IMR-90 (cell line): Measurements from ENCODE around the gene FOXN3. TPM values are rescaled to one million over a fixed set of nuclear protein-coding genes. Genes with fewer than 3 reads are reported as not detected.

Experiments used
- ATAC-seq: fragments of 200-7000 bp; cut with Tn5 transposase; 2 replicates; pipeline ENCODE4 v1.9.1; 2020; ENCODE audit warnings: low read depth, mild to moderate bottlenecking, moderate library complexity
- BruUV-seq: library from RNA; stranded (reverse); fragments of 400-500 nt; replicated peaks from 2 replicates; lab custom pipeline; 2021; lab: Mats Ljungman, UMichigan
- CTCF ChIA-PET: fragments of 300-600 bp; formaldehyde crosslinking; extraction: SDS; loops from one replicate; lab custom pipeline; 2021; ENCODE audit warnings: antibody characterized with exemption; lab: Yijun Ruan, JAX
- POLR2A ChIA-PET: fragments of 300-600 bp; sonication (Branson Sonifier 250); formaldehyde crosslinking; loops from one replicate; lab custom pipeline; 2022; ENCODE audit warnings: antibody characterized with exemption; ENCODE audit not compliant: unreplicated experiment; lab: Charles Lee
- DNase-seq: peaks from one replicate; pipeline ENCODE4 v3.0.0; 2013
- H2AFZ ChIP-seq: replicated peaks from 2 replicates; pipeline ENCODE3; 2013; ENCODE audit warnings: low read length, mild to moderate bottlenecking; ENCODE audit not compliant: poor library complexity
- H2AK5ac ChIP-seq: 2 replicates; pipeline ENCODE4 v1.6.1; 2013; ENCODE audit warnings: low read depth, low read length, inconsistent platforms
- H2AK9ac ChIP-seq: replicated peaks from 2 replicates; pipeline ENCODE3; 2013; ENCODE audit warnings: mild to moderate bottlenecking, low read depth, low read length, moderate library complexity; ENCODE audit not compliant: poor library complexity
- H2BK120ac ChIP-seq: 2 replicates; pipeline ENCODE4 v1.6.1; 2013; ENCODE audit warnings: low read depth, low read length, inconsistent platforms
- H2BK15ac ChIP-seq: 3 replicates; pipeline ENCODE4 v1.6.1; 2013; ENCODE audit warnings: low read depth, low read length, inconsistent platforms
- H2BK20ac ChIP-seq: 2 replicates; pipeline ENCODE4 v1.6.1; 2013; ENCODE audit warnings: low read depth, mild to moderate bottlenecking, inconsistent platforms, low read length, moderate library complexity
- H2BK5ac ChIP-seq: 2 replicates; pipeline ENCODE4 v1.6.1; 2013; ENCODE audit warnings: mild to moderate bottlenecking, low read depth, low read length, inconsistent platforms; ENCODE audit not compliant: poor library complexity, severe bottlenecking
- H3K14ac ChIP-seq: replicated peaks from 2 replicates; pipeline ENCODE4 v1.6.1; 2013; ENCODE audit warnings: low read depth, low read length, inconsistent platforms
- H3K18ac ChIP-seq: 2 replicates; pipeline ENCODE4 v1.6.1; 2013; ENCODE audit warnings: low read depth, low read length, control low read depth
- H3K23ac ChIP-seq: 2 replicates; pipeline ENCODE4 v1.6.1; 2013; ENCODE audit warnings: low read depth, low read length, inconsistent platforms
- H3K27ac ChIP-seq: 2 replicates; pipeline ENCODE4 v1.5.1; 2013; ENCODE audit warnings: mild to moderate bottlenecking, control low read depth, low read length; ENCODE audit not compliant: insufficient read depth
- H3K27me3 ChIP-seq: 2 replicates; pipeline ENCODE4 v1.6.1; 2013; ENCODE audit warnings: low read length; ENCODE audit not compliant: control insufficient read depth, insufficient read depth
- H3K36me3 ChIP-seq: 2 replicates; pipeline ENCODE4 v1.6.1; 2013; ENCODE audit warnings: low read length, mixed read lengths; ENCODE audit not compliant: control insufficient read depth, insufficient read depth
- H3K4ac ChIP-seq: 2 replicates; pipeline ENCODE4 v1.6.1; 2013; ENCODE audit warnings: low read depth, low read length, inconsistent platforms
- H3K4me1 ChIP-seq: 2 replicates; pipeline ENCODE4 v1.6.1; 2013; ENCODE audit warnings: low read length, mixed read lengths; ENCODE audit not compliant: control insufficient read depth, insufficient read depth
- H3K4me2 ChIP-seq: 2 replicates; pipeline ENCODE4 v1.6.1; 2013; ENCODE audit warnings: low read depth, mild to moderate bottlenecking, control low read depth, low read length, moderate library complexity
- H3K4me3 ChIP-seq: 2 replicates; pipeline ENCODE4 v1.5.1; 2013; ENCODE audit warnings: low read depth, mild to moderate bottlenecking, control low read depth, low read length, moderate library complexity; ENCODE audit not compliant: insufficient read depth
- H3K56ac ChIP-seq: 2 replicates; pipeline ENCODE4 v1.6.1; 2013; ENCODE audit warnings: low read length, inconsistent platforms; ENCODE audit not compliant: insufficient read depth; ENCODE audit errors: extremely low read depth
- H3K79me1 ChIP-seq, 2 experiments: 2 replicates each; pipeline ENCODE4 v1.6.1; 2013; ENCODE audit warnings: low read length in 2 of 2, inconsistent platforms in 1 of 2, low read depth in 1 of 2
- H3K9ac ChIP-seq: 2 replicates; pipeline ENCODE4 v1.6.1; 2013; ENCODE audit warnings: low read depth, low read length, control low read depth
- H3K9me1 ChIP-seq: 2 replicates; pipeline ENCODE4 v1.6.1; 2013; ENCODE audit warnings: low read length, inconsistent platforms; ENCODE audit not compliant: insufficient read depth
- H3K9me3 ChIP-seq: 2 replicates; pipeline ENCODE4 v1.6.1; 2013; ENCODE audit warnings: low read length; ENCODE audit not compliant: control insufficient read depth, insufficient read depth
- H4K20me1 ChIP-seq: 2 replicates; pipeline ENCODE4 v1.6.1; 2013; ENCODE audit warnings: low read length, inconsistent platforms; ENCODE audit not compliant: insufficient read depth
- H4K5ac ChIP-seq: 2 replicates; pipeline ENCODE4 v1.6.1; 2013; ENCODE audit warnings: mild to moderate bottlenecking, low read depth, low read length, control low read depth
- H4K8ac ChIP-seq, 2 experiments: 2 replicates each; pipeline ENCODE4 v1.6.1; 2013; ENCODE audit warnings: low read depth in 2 of 2, low read length in 2 of 2, control low read depth in 1 of 2, inconsistent platforms in 1 of 2
- H4K91ac ChIP-seq: 2 replicates; pipeline ENCODE4 v1.6.1; 2013; ENCODE audit warnings: low read depth, low read length, inconsistent platforms; ENCODE audit not compliant: insufficient read depth
- BHLHE40 ChIP-seq: fragments of 150-350 bp; IDR thresholded peaks from 2 replicates; pipeline ENCODE4 v1.6.1; 2016; ENCODE audit warnings: mild to moderate bottlenecking, low read depth, low read length
- CEBPB ChIP-seq: IDR thresholded peaks from 2 replicates; pipeline ENCODE4 v1.6.1; 2012; ENCODE audit warnings: low read depth, low read length, improper control_type of control experiment
- CHD1 ChIP-seq: IDR thresholded peaks from 2 replicates; pipeline ENCODE4 v1.6.1; 2012; ENCODE audit warnings: low read depth, low read length, improper control_type of control experiment
- CTCF ChIP-seq: conservative IDR thresholded peaks from 2 replicates; pipeline ENCODE4 v1.5.1; 2012; ENCODE audit warnings: mild to moderate bottlenecking, low read depth, low read length, improper control_type of control experiment
- MAFK ChIP-seq: IDR thresholded peaks from 2 replicates; pipeline ENCODE4 v1.6.1; 2012; ENCODE audit warnings: low read depth, low read length, improper control_type of control experiment
- MAZ ChIP-seq: IDR thresholded peaks from 2 replicates; pipeline ENCODE4 v1.6.1; 2012; ENCODE audit warnings: low read depth, mild to moderate bottlenecking, low read length, improper control_type of control experiment, moderate library complexity, borderline replicate concordance
- MXI1 ChIP-seq: IDR thresholded peaks from 2 replicates; pipeline ENCODE4 v1.6.1; 2012; ENCODE audit warnings: low read depth, mild to moderate bottlenecking, low read length, moderate library complexity, borderline replicate concordance
- NFE2L2 ChIP-seq: fragments of 150-350 bp; IDR thresholded peaks from 2 replicates; pipeline ENCODE4 v1.6.1; 2016; ENCODE audit warnings: low read depth, mild to moderate bottlenecking, low read length
- POLR2A ChIP-seq: IDR thresholded peaks from 2 replicates; pipeline ENCODE4 v1.6.1; 2012; ENCODE audit warnings: mild to moderate bottlenecking, low read depth, low read length
- RCOR1 ChIP-seq: IDR thresholded peaks from 2 replicates; pipeline ENCODE4 v1.6.1; 2012; ENCODE audit warnings: mild to moderate bottlenecking, low read length, improper control_type of control experiment; ENCODE audit not compliant: insufficient replicate concordance
- RFX5 ChIP-seq: IDR thresholded peaks from 2 replicates; pipeline ENCODE4 v1.8.0; 2012; ENCODE audit warnings: low read depth, mild to moderate bottlenecking, low read length, moderate library complexity
- SMC3 ChIP-seq: fragments of 150-350 bp; IDR thresholded peaks from 2 replicates; pipeline ENCODE4 v1.6.1; 2016; ENCODE audit warnings: low read depth, mild to moderate bottlenecking, antibody characterized with exemption, low read length, moderate library complexity
- USF2 ChIP-seq: fragments of 150-350 bp; IDR thresholded peaks from 2 replicates; pipeline ENCODE4 v1.6.1; 2017; ENCODE audit warnings: mild to moderate bottlenecking, antibody characterized with exemption, low read length, low read depth
- WGBS, 2 experiments: methylation state at CpG; one replicate each; pipeline versions ENCODE4 v1.1.5 to v1.1.7; 2013; ENCODE audit warnings: missing lambda C conversion rate in 2 of 2; ENCODE audit not compliant: insufficient read length in 1 of 2; ENCODE audit errors: extremely low coverage in 2 of 2; 5-methylcytosine and 5-hydroxymethylcytosine counted together
- dilution Hi-C: fragments of 300-500 bp; cut with HindIII; formaldehyde crosslinking; loops from one replicate; pipeline ENCODE4 v1.14.3; 2018; ENCODE audit warnings: low sequenced_read_pairs; ENCODE audit not compliant: unreplicated experiment
- in situ Hi-C: fragments of 300-500 bp; cut with MboI; formaldehyde crosslinking; loops from 3 replicates; pipeline ENCODE4 v1.14.3; 2019; ENCODE audit warnings: low sequenced_read_pairs, inconsistent platforms, mixed read lengths
- intact Hi-C: fragments of 100-400 bp; cut with micrococcal nuclease; formaldehyde crosslinking; loops from 2 replicates; pipeline ENCODE4 v1.10.0; 2022
- polyA plus RNA-seq, 3 experiments: library from polyadenylated mRNA; depleted of rRNA; stranded (reverse); fragments of >200 nt; gene quantifications; 2 replicates each; pipeline ENCODE4 v1.2.3, GENCODE V29; 2012; ENCODE audit warnings: low replicate concordance in 1 of 3
- total RNA-seq: library from RNA; depleted of rRNA; stranded (reverse); fragments of >200 nt; gene quantifications from 2 replicates; pipeline ENCODE4 v1.2.3, GENCODE V29; 2012

The FOXN3 gene
- total and polyA plus RNA-seq, 2 of the 4 experiments (the other 2 are of a cell fraction): 22.6 to 33.7 TPM

- no peak overlapping the region for H2AFZ ChIP-seq
- no peaks in the 10 kb centered on the region for H3K9me3 ChIP-seq
- no peak overlapping the region for H2BK20ac ChIP-seq
- H3K36me3 ChIP-seq: peaks cover 29% of the 10 kb centered on the region
- dilution Hi-C loops (no loop called here), intact Hi-C loops (no loop called here), in situ Hi-C loops (no loop called here)
- no peak overlapping the region for H2BK5ac ChIP-seq
- 95% methylated on average over 3 of the region's 5 CpGs; no CpG with 5 or more reads in 1 of the 2 experiments for WGBS, 2 experiments
- no peak overlapping the region for H3K56ac ChIP-seq
- ChIA-PET CTCF (no interaction called here), POLR2A (no interaction called here)
- H3K9me1 ChIP-seq: peaks cover 21% of the 10 kb centered on the region; the same call in 1 of the 2 replicates
- no peak overlapping the region for H3K4me2 ChIP-seq
- DNase-seq (no peak), ATAC-seq (no peak)
- H4K91ac ChIP-seq: no peak overlapping the region
- H3K14ac ChIP-seq: no peak overlapping the region
- BruUV-seq: no TSS peak
- peaks cover 10% of the 10 kb centered on the region for H3K4me1 ChIP-seq
- TF ChIP-seq MAFK (no peak), NFE2L2 (no peak), CEBPB (no peak), RCOR1 (no peak), RFX5 (no peak), CTCF (no peak), MAZ (no peak), SMC3 (no peak), CHD1 (no peak), BHLHE40 (no peak), USF2 (no peak), POLR2A (no peak), MXI1 (no peak)
- no peak overlapping the region for H3K27ac ChIP-seq
- H2AK5ac ChIP-seq: no peak overlapping the region
- H3K9ac ChIP-seq: no peak overlapping the region
- H4K8ac ChIP-seq: no peak overlapping the region
- no peak overlapping the region for H2BK15ac ChIP-seq
- H3K23ac ChIP-seq: no peak overlapping the region
- H4K20me1 ChIP-seq: peaks cover 70% of the 10 kb centered on the region
- no peak overlapping the region for H2AK9ac ChIP-seq
- peaks cover 32 to 95% of the 10 kb centered on the region in 2 experiments for H3K79me1 ChIP-seq
- H4K5ac ChIP-seq: no peak overlapping the region
- no peak overlapping the region for H2BK120ac ChIP-seq
- H3K27me3 ChIP-seq: no peaks in the 10 kb centered on the region
- no peak overlapping the region for H3K18ac ChIP-seq
- no peak overlapping the region for H3K4ac ChIP-seq
- H3K4me3 ChIP-seq: no peak overlapping the region
Measured at GRCh38 chr14:89405712-89406111, 11.3 kb downstream of the FOXN3 start.
